K562 (cell line): Measurements from ENCODE around the gene C19orf47.

ENCODE experiments used
- CBX5 ChIP-seq: IDR thresholded peaks from 2 replicates; pipeline ENCODE4 v1.6.1; 2014; ENCODE audit warnings: low read depth, borderline replicate concordance
- GABPA ChIP-seq: fragments of 200-800 bp; sonication (Bioruptor generic); conservative IDR thresholded peaks from 2 replicates; pipeline ENCODE4 v1.6.1; 2016; ENCODE audit warnings: low read depth, missing genetic modification characterization, missing compliant biosample characterization
- GATA2 ChIP-seq: sonication (generic); formaldehyde crosslinking; IDR thresholded peaks from 2 replicates; pipeline ENCODE4 v1.4.0; 2020; ENCODE audit warnings: mild to moderate bottlenecking, missing genetic modification reagents
- GATAD2B ChIP-seq: fragments of 450-650 bp; IDR thresholded peaks from 2 replicates; pipeline ENCODE4 v1.6.1; 2017; ENCODE audit warnings: mild to moderate bottlenecking, borderline replicate concordance
- NR2C2 ChIP-seq, 2 experiments: fragments of 200-800 bp in 1 of 2; sonication (Bioruptor generic) in 1 of 2; sonication (generic) in 1 of 2; formaldehyde crosslinking in 1 of 2; IDR thresholded peaks; 2 replicates each; pipeline versions ENCODE4 v1.6.1 to v1.8.0; 2016 to 2022; ENCODE audit warnings: mild to moderate bottlenecking in 1 of 2, missing compliant biosample characterization in 1 of 2, missing genetic modification characterization in 1 of 2, missing genetic modification reagents in 1 of 2
- TF ChIP-seq, protein P1 (sequence below), 3 experiments: IDR thresholded peaks in 2 of 3; conservative IDR thresholded peaks in 1 of 3; 2 replicates each; pipeline ENCODE4 v1.5.1; 2011 to 2012; ENCODE audit warnings: low read length in 3 of 3, mild to moderate bottlenecking in 3 of 3, control low read depth in 2 of 3, improper control_type of control experiment in 1 of 3, inconsistent platforms in 1 of 3, low read depth in 1 of 3, mixed read lengths in 1 of 3, moderate library complexity in 1 of 3; ENCODE audit not compliant: insufficient read depth in 2 of 3
- TF ChIP-seq, protein P2 (sequence below): fragments of 450-650 bp; formaldehyde crosslinking; conservative IDR thresholded peaks from 2 replicates; pipeline ENCODE4 v1.4.0; 2022; ENCODE audit warnings: mild to moderate bottlenecking, missing genetic modification characterization
- TF ChIP-seq, protein P3 (sequence below): sonication (generic); formaldehyde crosslinking; IDR thresholded peaks from 2 replicates; pipeline ENCODE4 v1.9.0; 2022; ENCODE audit warnings: mild to moderate bottlenecking, missing genetic modification reagents

DNA sequence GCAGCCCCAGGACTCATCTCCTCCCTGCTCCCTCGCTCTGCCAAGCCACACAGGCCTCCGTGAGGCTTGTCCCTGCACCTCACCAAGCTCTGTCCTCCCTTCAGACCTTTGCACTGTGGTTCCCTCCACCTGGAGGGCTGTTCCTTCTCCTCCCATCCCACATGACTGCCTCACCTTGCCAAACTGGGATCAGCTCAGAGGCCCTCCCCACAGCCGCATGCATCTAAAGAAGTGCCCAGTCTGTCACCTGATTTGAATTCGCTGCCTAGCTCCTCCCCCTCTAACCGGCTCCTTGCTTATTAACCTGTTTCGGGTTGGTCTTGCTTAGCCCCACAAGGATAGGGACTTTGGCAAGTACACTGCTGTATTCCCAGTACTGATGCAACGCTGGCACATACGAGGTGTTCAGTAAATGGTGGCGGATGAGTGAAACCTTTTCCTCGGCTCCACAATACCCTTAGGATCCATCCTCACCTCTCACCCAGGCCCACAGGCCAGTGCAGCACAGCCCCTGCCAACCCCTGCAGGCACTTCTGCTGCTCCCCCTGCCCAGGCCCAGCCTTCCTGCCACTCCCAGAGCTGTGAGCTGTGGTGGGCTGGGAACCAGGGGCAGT is 67.5 kb downstream of the C19orf47 start:
- TF ChIP-seq CBX5 = no peak
- TF ChIP-seq, protein P1, sequence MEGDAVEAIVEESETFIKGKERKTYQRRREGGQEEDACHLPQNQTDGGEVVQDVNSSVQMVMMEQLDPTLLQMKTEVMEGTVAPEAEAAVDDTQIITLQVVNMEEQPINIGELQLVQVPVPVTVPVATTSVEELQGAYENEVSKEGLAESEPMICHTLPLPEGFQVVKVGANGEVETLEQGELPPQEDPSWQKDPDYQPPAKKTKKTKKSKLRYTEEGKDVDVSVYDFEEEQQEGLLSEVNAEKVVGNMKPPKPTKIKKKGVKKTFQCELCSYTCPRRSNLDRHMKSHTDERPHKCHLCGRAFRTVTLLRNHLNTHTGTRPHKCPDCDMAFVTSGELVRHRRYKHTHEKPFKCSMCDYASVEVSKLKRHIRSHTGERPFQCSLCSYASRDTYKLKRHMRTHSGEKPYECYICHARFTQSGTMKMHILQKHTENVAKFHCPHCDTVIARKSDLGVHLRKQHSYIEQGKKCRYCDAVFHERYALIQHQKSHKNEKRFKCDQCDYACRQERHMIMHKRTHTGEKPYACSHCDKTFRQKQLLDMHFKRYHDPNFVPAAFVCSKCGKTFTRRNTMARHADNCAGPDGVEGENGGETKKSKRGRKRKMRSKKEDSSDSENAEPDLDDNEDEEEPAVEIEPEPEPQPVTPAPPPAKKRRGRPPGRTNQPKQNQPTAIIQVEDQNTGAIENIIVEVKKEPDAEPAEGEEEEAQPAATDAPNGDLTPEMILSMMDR (IDR thresholded peaks at IDR 0.05 in 2 of 3, conservative IDR thresholded peaks at IDR 0.05 in 1 of 3; ENCODE audit: insufficient read depth in 2 of 3, low read depth in 1 of 3, low read length in 3 of 3) = no peak
- no peak for TF ChIP-seq GATAD2B
- no peak for TF ChIP-seq NR2C2 (CRISPR knock-in tag; IDR thresholded peaks at IDR 0.05)
- TF ChIP-seq NR2C2 (tag; IDR thresholded peaks at IDR 0.05) = no peak
- no peak for TF ChIP-seq GATA2 (CRISPR knock-in tag)
- TF ChIP-seq GABPA (tag) = no peak
- TF ChIP-seq, protein P2, sequence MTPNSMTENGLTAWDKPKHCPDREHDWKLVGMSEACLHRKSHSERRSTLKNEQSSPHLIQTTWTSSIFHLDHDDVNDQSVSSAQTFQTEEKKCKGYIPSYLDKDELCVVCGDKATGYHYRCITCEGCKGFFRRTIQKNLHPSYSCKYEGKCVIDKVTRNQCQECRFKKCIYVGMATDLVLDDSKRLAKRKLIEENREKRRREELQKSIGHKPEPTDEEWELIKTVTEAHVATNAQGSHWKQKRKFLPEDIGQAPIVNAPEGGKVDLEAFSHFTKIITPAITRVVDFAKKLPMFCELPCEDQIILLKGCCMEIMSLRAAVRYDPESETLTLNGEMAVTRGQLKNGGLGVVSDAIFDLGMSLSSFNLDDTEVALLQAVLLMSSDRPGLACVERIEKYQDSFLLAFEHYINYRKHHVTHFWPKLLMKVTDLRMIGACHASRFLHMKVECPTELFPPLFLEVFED (CRISPR knock-in tag) = no peak
- TF ChIP-seq, protein P3, sequence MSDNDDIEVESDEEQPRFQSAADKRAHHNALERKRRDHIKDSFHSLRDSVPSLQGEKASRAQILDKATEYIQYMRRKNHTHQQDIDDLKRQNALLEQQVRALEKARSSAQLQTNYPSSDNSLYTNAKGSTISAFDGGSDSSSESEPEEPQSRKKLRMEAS (CRISPR knock-in tag) = no peak
